GM18870 (cell line): Measurements from ENCODE around the gene MAPK14.
A peak's percentile ranks its signal among the peaks of the same experiment; 100 is the strongest.
"Not testable (repeated sequence)": the region's sequence is repeated elsewhere in the genome, so short reads cannot be mapped to it uniquely, and the experiment has no call there.

Source experiments
- ATAC-seq: cut with Tn5 transposase; IDR thresholded peaks from one replicate; pipeline ENCODE4 v1.9.1; 2021; ENCODE audit warnings: moderate library complexity; ENCODE audit not compliant: unreplicated experiment

MAPK14 gene

GRCh38 chr6:36120979-36121786 lies 93.6 kb downstream of the MAPK14 start:
- no peak for ATAC-seq

GRCh38 chr6:36121787-36122494 lies 94.3 kb downstream of the MAPK14 start:
- ATAC-seq, result no peak

GRCh38 chr6:36122495-36123269 lies 95.1 kb downstream of the MAPK14 start:
- no peak for ATAC-seq

GRCh38 chr6:36123270-36124139 lies 95.9 kb downstream of the MAPK14 start:
- no peak for ATAC-seq

GRCh38 chr6:36124346-36124745 lies 96.7 kb downstream of the MAPK14 start:
- ATAC-seq, result not testable (repeated sequence)

- no peak for ATAC-seq
Measured at GRCh38 chr6:36124881-36125280, 97.3 kb downstream of the MAPK14 start.

GRCh38 chr6:36125575-36125974 lies 98.0 kb downstream of the MAPK14 start:
- ATAC-seq, result no peak

GRCh38 chr6:36126121-36126520 lies 98.5 kb downstream of the MAPK14 start:
- no peak for ATAC-seq

- no peak for ATAC-seq
Measured at GRCh38 chr6:36126553-36127458, 99.2 kb downstream of the MAPK14 start.

GRCh38 chr6:36127462-36128016 lies 99.9 kb downstream of the MAPK14 start:
- ATAC-seq, result no peak

GRCh38 chr6:36128073-36128472 lies 100.5 kb downstream of the MAPK14 start:
- ATAC-seq, result no peak

- ATAC-seq, result no peak
Measured at GRCh38 chr6:36128793-36129192, 101.2 kb downstream of the MAPK14 start.

- ATAC-seq, result not testable (repeated sequence)
Measured at GRCh38 chr6:36129334-36129733, 101.7 kb downstream of the MAPK14 start.

GRCh38 chr6:36129941-36130666 lies 102.5 kb downstream of the MAPK14 start, which contains the start of gene MAPK13:
TSS of gene MAPK13 (plus strand) at chr6:36130513. CDS start at chr6:36130583, 70 bp downstream.
- no peak for ATAC-seq

GRCh38 chr6:36130667-36131510 lies 103.3 kb downstream of the MAPK14 start:
- no peak for ATAC-seq

- peak; percentile 90 for ATAC-seq
Measured at GRCh38 chr6:36131511-36132245, 104.1 kb downstream of the MAPK14 start.
